ENCODE results near the gene APOBR. TPM values are rescaled to one million over a fixed set of nuclear protein-coding genes. Genes with fewer than 3 reads are reported as not detected.
"Not testable (repeated sequence)": the region's sequence is repeated elsewhere in the genome, so short reads cannot be mapped to it uniquely, and the experiment has no call there.

Gene APOBR
- total RNA-seq, 1 donor from 2014 or later, result not detected

GRCh38 chr16:28497386-28497785 is 2.9 kb downstream of the APOBR start:
- Mint-ChIP-seq H3K4me3 (no peak overlapping the region), H3K27me3 (ENCODE audit: low read depth) (no peaks in the 10 kb centered on the region), H3K27ac (no peak overlapping the region), H3K4me1 (no peaks in the 10 kb centered on the region), H3K9me3 (no peaks in the 10 kb centered on the region), H3K36me3 (no peaks in the 10 kb centered on the region)
- TF ChIP-seq CTCF (IDR thresholded peaks at IDR 0.05; ENCODE audit: unreplicated experiment), result no peak
- no peak for DNase-seq (ENCODE audit: low spot score in 2 of 2, unreplicated experiment in 2 of 2)

DNA sequence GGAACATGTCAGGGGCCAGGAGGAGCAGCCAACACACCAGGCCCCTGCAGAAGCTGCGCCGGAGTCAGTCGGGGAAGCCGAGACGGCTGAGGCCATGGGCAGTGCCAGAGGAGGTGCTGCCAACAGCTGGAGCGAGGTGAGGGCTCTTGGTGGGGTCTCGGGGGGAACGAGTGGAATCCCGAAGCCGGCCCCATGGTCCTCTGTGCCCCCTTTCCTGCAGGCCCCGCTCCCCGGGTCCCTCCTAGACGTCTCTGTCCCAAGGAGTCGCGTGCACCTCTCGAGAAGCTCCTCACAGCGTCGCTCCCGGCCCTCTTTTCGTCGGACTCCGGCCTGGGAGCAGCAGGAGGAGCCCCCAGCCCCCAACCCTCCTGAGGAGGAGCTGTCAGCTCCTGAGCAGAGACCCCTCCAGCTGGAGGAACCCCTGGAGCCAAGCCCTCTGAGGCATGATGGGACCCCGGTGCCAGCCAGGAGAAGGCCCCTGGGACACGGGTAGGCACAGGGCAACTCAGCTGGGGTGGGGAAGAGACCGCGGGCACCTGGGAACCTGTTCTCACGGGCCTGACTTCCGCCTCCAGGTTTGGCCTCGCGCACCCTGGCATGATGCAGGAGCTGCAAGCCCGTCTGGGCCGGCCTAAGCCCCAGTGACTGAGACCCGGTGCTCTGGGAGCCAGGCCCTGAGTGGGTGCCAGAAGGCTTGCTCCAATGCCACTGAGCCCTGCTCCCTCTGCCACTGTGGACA is 3.6 kb downstream of the APOBR start:
- DNase-seq (ENCODE audit: low spot score in 2 of 2, unreplicated experiment in 2 of 2), result no peak

GRCh38 chr16:28498666-28499381 is 4.4 kb downstream of the APOBR start:
- no peak for TF ChIP-seq CTCF (IDR thresholded peaks at IDR 0.05; ENCODE audit: unreplicated experiment)
- Mint-ChIP-seq H3K27me3 (ENCODE audit: low read depth) (no peaks in the 10 kb centered on the region), H3K4me1 (no peaks in the 10 kb centered on the region), H3K4me3 (no peak overlapping the region), H3K36me3 (no peaks in the 10 kb centered on the region), H3K27ac (no peak overlapping the region), H3K9me3 (no peaks in the 10 kb centered on the region)
- DNase-seq (ENCODE audit: low spot score in 2 of 2, unreplicated experiment in 2 of 2), result no peak

More for the DNA sequence above, 3.6 kb downstream of the APOBR start:
- TF ChIP-seq CTCF (IDR thresholded peaks at IDR 0.05; ENCODE audit: unreplicated experiment), result no peak
- Mint-ChIP-seq H3K9me3 (no peaks in the 10 kb centered on the region), H3K27ac (no peak overlapping the region), H3K36me3 (no peaks in the 10 kb centered on the region), H3K27me3 (ENCODE audit: low read depth) (no peaks in the 10 kb centered on the region), H3K4me1 (no peaks in the 10 kb centered on the region), H3K4me3 (no peak overlapping the region)

GRCh38 chr16:28499854-28500253 is 5.4 kb downstream of the APOBR start:
- Mint-ChIP-seq H3K27ac (no peak overlapping the region), H3K9me3 (no peaks in the 10 kb centered on the region), H3K4me3 (no peak overlapping the region), H3K4me1 (no peaks in the 10 kb centered on the region), H3K27me3 (ENCODE audit: low read depth) (no peaks in the 10 kb centered on the region), H3K36me3 (no peaks in the 10 kb centered on the region)
- DNase-seq (ENCODE audit: low spot score in 2 of 2, unreplicated experiment in 2 of 2), result no peak
- TF ChIP-seq CTCF (IDR thresholded peaks at IDR 0.05; ENCODE audit: unreplicated experiment), result no peak

DNA sequence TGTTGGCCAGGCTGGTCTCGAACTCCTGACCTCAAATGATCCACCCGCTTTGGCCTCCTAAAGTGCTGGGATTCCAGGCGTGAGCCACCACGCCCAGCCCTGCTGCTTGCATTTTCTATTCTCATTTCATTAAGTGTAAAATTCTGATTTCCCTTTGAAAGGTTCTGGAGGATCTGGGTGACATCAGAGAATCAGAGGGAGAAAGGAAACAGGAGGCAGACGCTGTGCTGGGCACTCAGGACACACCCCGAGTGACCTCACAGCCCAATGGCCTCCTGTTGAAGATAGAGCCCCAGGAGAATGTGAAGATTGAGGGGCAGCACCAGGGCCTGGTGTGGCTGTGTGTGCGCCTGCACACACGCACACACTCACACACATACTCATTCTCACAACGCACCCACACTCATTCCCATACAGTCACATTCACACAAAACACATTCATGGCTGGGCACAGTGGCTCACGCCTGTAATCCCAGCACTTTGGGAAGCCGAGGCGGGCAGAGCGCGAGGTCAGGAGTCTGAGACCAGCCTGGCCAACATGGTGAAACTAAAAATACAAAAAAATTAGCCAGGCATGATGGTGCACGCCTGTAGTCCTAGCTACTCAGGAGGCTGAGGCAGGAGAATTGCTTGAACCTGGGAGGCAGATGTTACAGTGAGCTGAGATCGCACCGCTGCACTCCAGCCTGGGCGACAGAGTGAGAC is 6.2 kb downstream of the APOBR start:
- not testable (repeated sequence) for H3K4me3 Mint-ChIP-seq; DNase-seq (ENCODE audit: low spot score in 2 of 2, unreplicated experiment in 2 of 2); H3K36me3 Mint-ChIP-seq; H3K9me3 Mint-ChIP-seq; H3K27me3 Mint-ChIP-seq (ENCODE audit: low read depth); H3K27ac Mint-ChIP-seq; H3K4me1 Mint-ChIP-seq
